Panc1 (cell line): ENCODE data around the gene SLC22A17. TPM values are rescaled to one million over a fixed set of nuclear protein-coding genes. Genes with fewer than 3 reads are reported as not detected.
"Not testable (repeated sequence)": the region's sequence is repeated elsewhere in the genome, so short reads cannot be mapped to it uniquely, and the experiment has no call there.

Experiments
- ATAC-seq: fragments of 200-7000 bp; cut with Tn5 transposase; 2 replicates; pipeline ENCODE4 v1.9.1; 2020; ENCODE audit warnings: mild to moderate bottlenecking, moderate library complexity
- BruUV-seq: library from RNA; stranded (reverse); fragments of 400-500 nt; replicated peaks from 2 replicates; lab custom pipeline; 2021; lab: Mats Ljungman, UMichigan
- CTCF ChIA-PET: fragments of 300-600 bp; sonication (Branson Sonifier 250); formaldehyde crosslinking; loops from one replicate; lab custom pipeline; 2022; ENCODE audit warnings: antibody characterized with exemption; lab: Charles Lee
- POLR2A ChIA-PET: fragments of 300-600 bp; sonication (Branson Sonifier 250); formaldehyde crosslinking; loops from one replicate; lab custom pipeline; 2022; ENCODE audit warnings: antibody characterized with exemption; lab: Charles Lee
- DNase-seq: peaks from one replicate; pipeline ENCODE4 v3.0.0-alpha.2; 2010; ENCODE audit warnings: low read depth, low spot score
- H3K27ac ChIP-seq: 2 replicates; pipeline ENCODE4 v1.5.1; 2011; ENCODE audit warnings: mild to moderate bottlenecking, low read length, inconsistent platforms
- H3K27me3 ChIP-seq: fragments of 200-500 bp; sonication (Bioruptor generic); 2 replicates; pipeline ENCODE4 v1.6.0; 2014; ENCODE audit warnings: low read length, inconsistent platforms; ENCODE audit not compliant: control insufficient read depth, insufficient read depth
- H3K36me3 ChIP-seq: fragments of 200-500 bp; sonication (Bioruptor generic); 2 replicates; pipeline ENCODE4 v1.5.1; 2014; ENCODE audit warnings: inconsistent platforms, mild to moderate bottlenecking, low read length, moderate library complexity; ENCODE audit not compliant: control insufficient read depth, insufficient read depth
- H3K4me1 ChIP-seq: 2 replicates; pipeline ENCODE4 v1.5.1; 2011; ENCODE audit warnings: inconsistent platforms, mild to moderate bottlenecking, low read length, moderate library complexity; ENCODE audit not compliant: control insufficient read depth, insufficient read depth
- H3K4me3 ChIP-seq, 2 experiments: 2 replicates each; pipeline ENCODE4 v1.5.1; 2011 to 2012; ENCODE audit warnings: low read depth in 2 of 2, low read length in 2 of 2, mild to moderate bottlenecking in 2 of 2, inconsistent platforms in 1 of 2, moderate library complexity in 1 of 2
- H3K9me3 ChIP-seq: fragments of 200-500 bp; sonication (Bioruptor generic); 2 replicates; pipeline ENCODE4 v1.5.1; 2014; ENCODE audit warnings: low read depth, mild to moderate bottlenecking, inconsistent platforms, low read length, moderate library complexity; ENCODE audit not compliant: control insufficient read depth, insufficient read depth
- POLR2AphosphoS5 ChIP-seq: IDR thresholded peaks from 2 replicates; pipeline ENCODE4 v1.6.1; 2012; ENCODE audit warnings: mild to moderate bottlenecking, low read depth, low read length, moderate library complexity
- REST ChIP-seq, 2 experiments: IDR thresholded peaks; 2 replicates each; pipeline ENCODE4 v1.6.1; 2011 to 2012; ENCODE audit warnings: low read depth in 2 of 2, control low read depth in 1 of 2, low read length in 1 of 2, mild to moderate bottlenecking in 1 of 2, moderate library complexity in 1 of 2; ENCODE audit not compliant: insufficient read depth in 1 of 2
- SIN3A ChIP-seq: IDR thresholded peaks from 2 replicates; pipeline ENCODE4 v1.6.1; 2012; ENCODE audit warnings: low read depth, mild to moderate bottlenecking, low read length, moderate library complexity, borderline replicate concordance; ENCODE audit not compliant: insufficient read depth
- TCF7L2 ChIP-seq: IDR thresholded peaks from 2 replicates; pipeline ENCODE4 v1.6.1; 2011; ENCODE audit warnings: mild to moderate bottlenecking, low read depth, low read length, inconsistent platforms
- in situ Hi-C: cut with HindIII; loops from 2 replicates; pipeline ENCODE4 v1.10.0; 2016; ENCODE audit warnings: low sequenced_read_pairs, low pct_unique_long_range_greater_than_20kb
- intact Hi-C: fragments of 100-400 bp; cut with micrococcal nuclease; formaldehyde crosslinking; loops from one replicate; pipeline ENCODE4 v1.10.0; 2022; ENCODE audit not compliant: unreplicated experiment
- total RNA-seq: library from RNA; stranded (reverse); gene quantifications from one replicate; pipeline ENCODE4 v1.2.1, GENCODE V29; 2021; ENCODE audit not compliant: unreplicated experiment
- TF ChIP-seq, protein P1 (sequence below): fragments of 450-650 bp; IDR thresholded peaks from 2 replicates; pipeline ENCODE4 v1.5.1; 2017; ENCODE audit warnings: mild to moderate bottlenecking

SLC22A17 gene
- total RNA-seq, 1 experiment from 2014 or later, result 3.2 TPM

DNA sequence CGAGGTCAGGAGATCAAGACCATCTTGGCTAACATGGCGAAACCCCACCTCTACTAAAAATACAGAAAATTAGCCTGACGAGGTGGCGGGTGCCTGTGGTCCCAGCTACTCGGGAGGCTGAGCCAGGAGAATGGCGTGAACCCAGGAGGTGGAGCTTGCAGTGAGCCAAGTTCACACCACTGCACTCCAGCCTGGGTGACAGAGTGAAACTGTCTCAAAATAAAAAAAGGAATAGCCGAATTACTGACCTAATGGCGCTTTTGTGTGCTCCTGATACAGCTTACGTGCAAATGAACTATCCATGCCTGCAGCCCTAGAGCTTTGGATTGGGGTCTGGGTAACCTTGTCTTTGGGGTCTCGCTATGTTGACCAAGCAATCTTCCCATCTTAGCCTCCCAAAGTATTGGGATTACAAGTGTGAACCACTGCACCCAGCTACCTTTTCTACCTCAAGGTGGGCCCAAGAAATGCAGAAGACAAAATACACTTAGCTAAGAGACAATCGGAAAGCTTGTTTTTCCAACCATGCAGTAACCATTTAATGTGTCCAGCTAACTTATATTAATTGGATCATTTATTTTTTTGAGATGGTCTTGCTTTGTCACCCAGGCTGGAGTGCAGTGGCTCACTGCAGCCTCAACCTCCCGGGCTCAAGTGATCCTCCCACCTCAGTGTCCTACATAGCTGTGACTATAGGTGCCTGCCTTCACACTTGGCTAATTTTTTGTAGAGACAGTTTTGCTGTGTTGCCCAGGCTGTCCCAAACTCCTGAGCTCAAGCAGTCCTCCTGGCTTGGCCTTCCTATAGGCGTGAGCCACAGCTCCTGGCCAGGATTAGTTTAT lies 26.0 kb downstream of the SLC22A17 start:
- in situ Hi-C loops (no loop called here), intact Hi-C loops (loop anchor here (5.0 to 10.0 kb wide), 3 partner anchors 56 to 228 kb away; partner anchors contain the start of genes THTPA and ZFHX2)
- Histone ChIP-seq H3K27ac (no peak overlapping the region), H3K9me3 (no peaks in the 10 kb centered on the region), H3K4me1 (peaks cover 7% of the 10 kb centered on the region), H3K4me3 (no peak overlapping the region), H3K27me3 (no peaks in the 10 kb centered on the region), H3K36me3 (peaks cover 21% of the 10 kb centered on the region)
- ChIA-PET CTCF (interaction anchor here (1.2 to 1.3 kb wide), 2 partner anchors 18 to 53 kb away, joined by 3 to 8 read pairs; no protein-coding TSS in a partner anchor), POLR2A (interaction anchor here (0.5 kb wide), 1 partner anchor 65 kb away, joined by 4 read pairs; no protein-coding TSS in a partner anchor)
- ATAC-seq, result no peak
- DNase-seq, result no peak
- no TSS peak for BruUV-seq
- TF ChIP-seq TCF7L2 (no peak), POLR2AphosphoS5 (peak; percentile 7; the same call in 1 of the 2 replicates)

DNA sequence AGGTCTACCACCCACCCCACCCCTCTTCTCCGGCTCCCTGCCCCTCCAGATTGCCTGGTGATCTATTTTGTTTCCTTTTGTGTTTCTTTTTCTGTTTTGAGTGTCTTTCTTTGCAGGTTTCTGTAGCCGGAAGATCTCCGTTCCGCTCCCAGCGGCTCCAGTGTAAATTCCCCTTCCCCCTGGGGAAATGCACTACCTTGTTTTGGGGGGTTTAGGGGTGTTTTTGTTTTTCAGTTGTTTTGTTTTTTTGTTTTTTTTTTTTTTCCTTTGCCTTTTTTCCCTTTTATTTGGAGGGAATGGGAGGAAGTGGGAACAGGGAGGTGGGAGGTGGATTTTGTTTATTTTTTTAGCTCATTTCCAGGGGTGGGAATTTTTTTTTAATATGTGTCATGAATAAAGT lies 26.9 kb downstream of the SLC22A17 start:
- POLR2A ChIA-PET, DNase-seq: not testable (repeated sequence)
- intact Hi-C loops, result loop anchor here (5.0 to 10.0 kb wide), 3 partner anchors 57 to 229 kb away; partner anchors contain the start of genes THTPA and ZFHX2

DNA sequence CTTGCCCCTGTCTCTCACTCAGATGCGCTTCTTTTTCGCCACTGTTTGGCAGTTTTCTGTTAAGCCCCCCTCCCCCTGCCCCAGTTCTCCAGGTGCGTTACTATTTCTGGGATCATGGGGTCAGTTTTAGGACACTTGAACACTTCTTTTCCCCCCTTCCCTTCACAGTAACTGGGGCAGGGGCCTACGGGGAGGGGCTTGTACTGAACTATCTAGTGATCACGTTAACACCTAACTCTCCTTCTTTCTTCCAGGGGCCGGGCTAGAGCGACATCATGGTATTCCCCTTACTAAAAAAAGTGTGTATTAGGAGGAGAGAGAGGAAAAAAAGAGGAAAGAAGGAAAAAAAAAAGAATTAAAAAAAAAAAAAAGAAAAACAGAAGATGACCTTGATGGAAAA lies 27.7 kb downstream of the SLC22A17 start:
- no TSS peak for BruUV-seq
- ATAC-seq (no peak), DNase-seq (no peak)
- H3K36me3 ChIP-seq, result peaks cover 21% of the 10 kb centered on the region
- TF ChIP-seq POLR2AphosphoS5, result no peak
- no peak for TF ChIP-seq TCF7L2
- no peak for TF ChIP-seq SIN3A
- no peak for TF ChIP-seq REST (IDR thresholded peaks at IDR 0.05; ENCODE audit: insufficient read depth in 1 of 2, low read depth in 2 of 2, low read length in 1 of 2)
- TF ChIP-seq, protein P1, sequence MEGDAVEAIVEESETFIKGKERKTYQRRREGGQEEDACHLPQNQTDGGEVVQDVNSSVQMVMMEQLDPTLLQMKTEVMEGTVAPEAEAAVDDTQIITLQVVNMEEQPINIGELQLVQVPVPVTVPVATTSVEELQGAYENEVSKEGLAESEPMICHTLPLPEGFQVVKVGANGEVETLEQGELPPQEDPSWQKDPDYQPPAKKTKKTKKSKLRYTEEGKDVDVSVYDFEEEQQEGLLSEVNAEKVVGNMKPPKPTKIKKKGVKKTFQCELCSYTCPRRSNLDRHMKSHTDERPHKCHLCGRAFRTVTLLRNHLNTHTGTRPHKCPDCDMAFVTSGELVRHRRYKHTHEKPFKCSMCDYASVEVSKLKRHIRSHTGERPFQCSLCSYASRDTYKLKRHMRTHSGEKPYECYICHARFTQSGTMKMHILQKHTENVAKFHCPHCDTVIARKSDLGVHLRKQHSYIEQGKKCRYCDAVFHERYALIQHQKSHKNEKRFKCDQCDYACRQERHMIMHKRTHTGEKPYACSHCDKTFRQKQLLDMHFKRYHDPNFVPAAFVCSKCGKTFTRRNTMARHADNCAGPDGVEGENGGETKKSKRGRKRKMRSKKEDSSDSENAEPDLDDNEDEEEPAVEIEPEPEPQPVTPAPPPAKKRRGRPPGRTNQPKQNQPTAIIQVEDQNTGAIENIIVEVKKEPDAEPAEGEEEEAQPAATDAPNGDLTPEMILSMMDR, result no peak
- H3K27me3 ChIP-seq, result no peaks in the 10 kb centered on the region
- CTCF ChIA-PET, result interaction anchor here (0.6 kb wide), 1 partner anchor 52 kb away, joined by 5 read pairs; no protein-coding TSS in a partner anchor
- H3K9me3 ChIP-seq, result no peaks in the 10 kb centered on the region
- in situ Hi-C loops, result no loop called here
- peaks cover 7% of the 10 kb centered on the region for H3K4me1 ChIP-seq
- POLR2A ChIA-PET, result no interaction called here
- no peak overlapping the region for H3K27ac ChIP-seq
- intact Hi-C loops, result loop anchor here (5.0 to 10.0 kb wide), 3 partner anchors 57 to 230 kb away; partner anchors contain the start of genes THTPA and ZFHX2
- no peak overlapping the region for H3K4me3 ChIP-seq

More for the DNA sequence above, 26.9 kb downstream of the SLC22A17 start:
- H3K9me3 ChIP-seq, BruUV-seq, H3K27ac ChIP-seq, H3K4me3 ChIP-seq, in situ Hi-C loops, H3K27me3 ChIP-seq, ATAC-seq, H3K4me1 ChIP-seq, CTCF ChIA-PET: not testable (repeated sequence)
- peaks cover 21% of the 10 kb centered on the region for H3K36me3 ChIP-seq
